Left ventricle myocardium inferior (tissue), 1 donor: Measurements from ENCODE around the gene CREB1. TPM values are rescaled to one million over a fixed set of nuclear protein-coding genes. Genes with fewer than 3 reads are reported as not detected.

ENCODE experiments used
- DNase-seq: peaks from one replicate; pipeline ENCODE4 v3.0.0-alpha.2; 2020
- H3K27ac ChIP-seq: fragments of 200-600 bp; replicated peaks from 2 replicates; pipeline ENCODE4 v1.8.0; 2021
- H3K27me3 ChIP-seq: fragments of 200-600 bp; 2 replicates; pipeline ENCODE4 v1.8.0; 2021; ENCODE audit warnings: low read depth
- H3K36me3 ChIP-seq: fragments of 200-600 bp; 2 replicates; pipeline ENCODE4 v1.8.0; 2021
- H3K4me1 ChIP-seq: fragments of 200-600 bp; 2 replicates; pipeline ENCODE4 v1.8.0; 2021
- H3K4me3 ChIP-seq: fragments of 200-600 bp; 2 replicates; pipeline ENCODE4 v1.8.0; 2021; ENCODE audit warnings: mild to moderate bottlenecking, moderate library complexity
- H3K9me3 ChIP-seq: fragments of 200-600 bp; replicated peaks from 2 replicates; pipeline ENCODE4 v1.8.0; 2021
- intact Hi-C: fragments of 100-400 bp; cut with micrococcal nuclease; formaldehyde crosslinking; loops from one replicate; pipeline ENCODE4 v1.11.0; 2022
- total RNA-seq: library from RNA; stranded (reverse); fragmentation: NEBNext Ultra II Directional; extraction: Animal tissue kit (Norgen Biotek cat#: 25700); gene quantifications from one replicate; pipeline ENCODE4 v1.2.1, GENCODE V29; 2021
- TF ChIP-seq, protein P1 (sequence below): fragments of 200-600 bp; IDR thresholded peaks from 2 replicates; pipeline ENCODE4 v1.8.0; 2021; ENCODE audit warnings: antibody characterized with exemption, mild to moderate bottlenecking, borderline replicate concordance
- donor health status: DM: no; HTN: yes; CAD: no; lungs with severe emphysema.

The CREB1 gene
- total RNA-seq, 1 donor from 2014 or later, result 50.5 TPM

DNA sequence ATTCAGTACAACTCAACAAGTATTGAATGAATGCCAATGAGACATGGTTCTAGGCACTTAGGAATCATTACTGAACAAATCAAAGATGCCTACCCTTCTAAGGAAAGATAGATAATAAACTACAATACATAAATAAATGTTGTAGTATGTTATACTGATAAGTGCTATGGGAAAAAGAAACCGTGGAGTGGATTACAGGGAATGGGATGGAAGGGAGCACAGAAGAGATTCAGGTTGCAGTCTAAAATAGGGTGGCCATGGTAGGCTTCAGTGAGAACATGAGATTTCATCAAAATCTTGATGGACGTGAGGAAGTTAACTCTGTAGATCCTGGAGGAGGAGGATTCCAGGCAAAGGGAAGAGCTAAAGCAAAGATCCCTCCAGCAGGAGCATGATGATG, 17.9 kb upstream of the CREB1 start:
- DNase-seq, result no peak
- Histone ChIP-seq H3K36me3 (no peaks in the 10 kb centered on the region), H3K4me1 (peaks cover 10% of the 10 kb centered on the region), H3K27me3 (no peaks in the 10 kb centered on the region), H3K27ac (no peak overlapping the region), H3K4me3 (no peak overlapping the region), H3K9me3 (no peaks in the 10 kb centered on the region)
- intact Hi-C loops, result no loop called here
- TF ChIP-seq, protein P1, sequence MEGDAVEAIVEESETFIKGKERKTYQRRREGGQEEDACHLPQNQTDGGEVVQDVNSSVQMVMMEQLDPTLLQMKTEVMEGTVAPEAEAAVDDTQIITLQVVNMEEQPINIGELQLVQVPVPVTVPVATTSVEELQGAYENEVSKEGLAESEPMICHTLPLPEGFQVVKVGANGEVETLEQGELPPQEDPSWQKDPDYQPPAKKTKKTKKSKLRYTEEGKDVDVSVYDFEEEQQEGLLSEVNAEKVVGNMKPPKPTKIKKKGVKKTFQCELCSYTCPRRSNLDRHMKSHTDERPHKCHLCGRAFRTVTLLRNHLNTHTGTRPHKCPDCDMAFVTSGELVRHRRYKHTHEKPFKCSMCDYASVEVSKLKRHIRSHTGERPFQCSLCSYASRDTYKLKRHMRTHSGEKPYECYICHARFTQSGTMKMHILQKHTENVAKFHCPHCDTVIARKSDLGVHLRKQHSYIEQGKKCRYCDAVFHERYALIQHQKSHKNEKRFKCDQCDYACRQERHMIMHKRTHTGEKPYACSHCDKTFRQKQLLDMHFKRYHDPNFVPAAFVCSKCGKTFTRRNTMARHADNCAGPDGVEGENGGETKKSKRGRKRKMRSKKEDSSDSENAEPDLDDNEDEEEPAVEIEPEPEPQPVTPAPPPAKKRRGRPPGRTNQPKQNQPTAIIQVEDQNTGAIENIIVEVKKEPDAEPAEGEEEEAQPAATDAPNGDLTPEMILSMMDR, result no peak

DNA sequence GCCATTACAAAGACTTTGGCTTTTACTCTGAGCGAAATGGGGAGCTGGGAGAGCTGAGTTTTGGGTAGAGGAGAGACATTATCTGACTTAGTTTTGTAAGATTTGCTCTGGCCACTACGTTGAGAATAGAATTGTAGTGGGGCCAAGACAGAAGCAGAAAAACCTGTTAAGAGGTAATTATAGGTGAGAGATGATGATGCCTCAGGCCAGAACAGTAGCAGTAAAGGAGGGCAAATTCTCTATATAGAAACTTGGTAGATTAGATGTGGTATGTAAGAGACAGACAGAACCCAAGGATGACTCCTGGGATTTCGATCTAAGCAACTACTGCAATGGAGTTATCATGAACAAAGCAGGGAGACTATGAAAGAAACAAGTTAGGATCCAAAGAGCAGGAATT, 17.4 kb upstream of the CREB1 start:
- TF ChIP-seq, protein P1, result no peak
- H3K9me3 ChIP-seq, result no peaks in the 10 kb centered on the region
- no peak for DNase-seq
- intact Hi-C loops, result no loop called here
- no peak overlapping the region for H3K4me3 ChIP-seq
- peaks cover 10% of the 10 kb centered on the region for H3K4me1 ChIP-seq
- no peaks in the 10 kb centered on the region for H3K27me3 ChIP-seq
- no peaks in the 10 kb centered on the region for H3K36me3 ChIP-seq
- H3K27ac ChIP-seq, result no peak overlapping the region

DNA sequence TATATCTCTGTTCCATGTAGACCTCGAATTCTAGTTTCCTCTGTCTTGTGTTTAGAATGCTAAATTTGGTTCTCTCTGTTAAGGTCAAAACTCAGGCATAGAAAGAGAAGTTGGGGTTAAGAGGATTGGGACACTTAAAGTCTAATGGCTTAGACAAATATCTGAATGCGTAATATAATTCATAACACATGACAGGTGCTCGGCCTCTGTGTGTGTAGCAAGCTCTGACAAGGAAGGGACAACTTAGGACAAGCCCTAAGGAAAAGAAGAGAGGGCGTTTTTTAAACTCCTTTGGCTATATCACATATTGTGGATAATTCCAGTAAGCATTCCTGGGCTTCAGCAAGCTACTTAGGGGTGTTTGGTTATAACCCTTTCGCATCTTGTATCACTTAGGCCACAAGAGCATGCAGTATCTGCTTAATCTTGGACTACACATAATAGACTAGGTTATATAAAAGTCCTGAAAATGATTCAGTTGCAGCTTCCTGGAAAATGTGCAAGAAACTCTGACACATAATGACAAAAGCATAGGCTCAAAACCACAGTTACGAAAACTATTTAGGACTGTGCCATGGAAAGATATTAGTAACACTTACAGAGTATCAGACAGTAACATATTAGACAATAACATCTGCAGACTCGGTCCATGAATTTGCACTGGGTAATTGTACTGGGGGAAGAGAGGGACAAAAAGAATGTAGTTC, 16.1 kb upstream of the CREB1 start:
- Histone ChIP-seq H3K4me3 (no peak overlapping the region), H3K27me3 (no peaks in the 10 kb centered on the region), H3K9me3 (no peaks in the 10 kb centered on the region), H3K27ac (no peak overlapping the region), H3K4me1 (peaks cover 10% of the 10 kb centered on the region), H3K36me3 (no peaks in the 10 kb centered on the region)
- intact Hi-C loops, result no loop called here
- no peak for DNase-seq
- TF ChIP-seq, protein P1, result no peak

DNA sequence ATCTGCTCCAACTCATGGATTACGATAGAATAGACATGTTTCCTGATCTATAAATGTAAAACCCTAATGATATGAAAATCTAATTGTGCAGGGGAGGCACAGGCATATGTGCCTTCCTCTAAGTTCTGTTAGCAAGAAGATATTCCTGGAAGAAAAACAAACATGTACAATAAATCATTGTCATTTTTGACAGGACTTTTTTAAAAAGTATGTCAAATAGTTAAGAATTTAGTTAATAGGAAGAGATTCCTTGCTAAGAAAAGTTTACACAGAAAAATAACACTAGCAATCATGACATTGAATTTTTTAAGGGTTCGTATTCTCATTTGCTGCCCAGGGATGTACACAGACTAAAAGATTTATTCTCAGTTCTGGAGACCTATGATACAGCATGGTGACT, 15.3 kb upstream of the CREB1 start:
- Histone ChIP-seq H3K4me1 (peaks cover 10% of the 10 kb centered on the region), H3K4me3 (no peak overlapping the region), H3K27ac (no peak overlapping the region), H3K27me3 (no peaks in the 10 kb centered on the region), H3K9me3 (peaks cover 3% of the 10 kb centered on the region), H3K36me3 (no peaks in the 10 kb centered on the region)
- DNase-seq, result no peak
- intact Hi-C loops, result no loop called here
- TF ChIP-seq, protein P1, result no peak

DNA sequence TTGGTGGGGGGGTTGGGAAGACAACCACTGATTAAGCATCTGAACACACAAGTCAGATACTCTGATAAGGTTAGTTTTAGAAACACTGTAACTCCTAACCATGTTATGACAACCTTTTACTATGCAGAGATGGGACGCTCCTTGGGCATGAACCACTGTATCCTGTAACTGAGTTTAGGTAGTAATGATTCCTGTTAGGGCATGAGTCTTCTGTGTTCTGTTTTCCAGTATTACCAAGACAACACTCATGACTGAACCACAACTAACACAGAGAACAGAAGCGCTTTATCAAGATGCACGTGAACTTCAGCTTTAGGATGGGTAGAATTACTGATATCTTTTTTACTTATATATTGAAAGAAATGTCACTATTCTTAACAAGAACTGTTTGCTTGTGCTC, 14.1 kb upstream of the CREB1 start:
- no peak for DNase-seq
- Histone ChIP-seq H3K4me1 (peaks cover 10% of the 10 kb centered on the region), H3K9me3 (peaks cover 3% of the 10 kb centered on the region), H3K27me3 (no peaks in the 10 kb centered on the region), H3K27ac (no peak overlapping the region), H3K4me3 (no peak overlapping the region), H3K36me3 (no peaks in the 10 kb centered on the region)
- TF ChIP-seq, protein P1, result no peak
- intact Hi-C loops, result no loop called here

DNA sequence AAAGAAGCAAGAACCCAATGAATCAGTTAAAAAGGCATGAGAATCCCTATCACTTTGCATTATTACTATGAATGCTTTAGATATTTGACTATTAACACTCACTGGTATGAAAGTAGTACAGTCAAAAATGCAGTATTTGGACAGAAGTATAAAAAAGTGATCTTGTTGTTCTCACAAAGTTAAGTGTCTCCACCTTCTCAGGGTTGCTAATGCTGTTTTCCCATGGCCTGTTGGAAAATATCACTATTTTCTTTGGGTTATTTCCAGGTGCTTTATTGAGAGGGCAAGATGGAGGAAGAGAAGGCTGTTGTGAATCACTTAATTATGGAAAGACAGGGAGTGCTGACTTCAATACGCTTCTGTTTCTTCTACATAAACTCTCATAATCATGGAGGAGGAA, 13.6 kb upstream of the CREB1 start:
- H3K4me1 ChIP-seq, result peaks cover 10% of the 10 kb centered on the region
- no peak for DNase-seq
- no peaks in the 10 kb centered on the region for H3K36me3 ChIP-seq
- H3K4me3 ChIP-seq, result no peak overlapping the region
- no peak overlapping the region for H3K27ac ChIP-seq
- no peaks in the 10 kb centered on the region for H3K27me3 ChIP-seq
- intact Hi-C loops, result no loop called here
- H3K9me3 ChIP-seq, result peaks cover 3% of the 10 kb centered on the region
- TF ChIP-seq, protein P1, result no peak
